ENCODE results near the gene UGT1A7.

GRCh38 chr2:233706720-233707119, 25.0 kb downstream of the UGT1A7 start:
- no peak for TF ChIP-seq CEBPB (IDR thresholded peaks at IDR 0.05)
- TF ChIP-seq, protein P1, sequence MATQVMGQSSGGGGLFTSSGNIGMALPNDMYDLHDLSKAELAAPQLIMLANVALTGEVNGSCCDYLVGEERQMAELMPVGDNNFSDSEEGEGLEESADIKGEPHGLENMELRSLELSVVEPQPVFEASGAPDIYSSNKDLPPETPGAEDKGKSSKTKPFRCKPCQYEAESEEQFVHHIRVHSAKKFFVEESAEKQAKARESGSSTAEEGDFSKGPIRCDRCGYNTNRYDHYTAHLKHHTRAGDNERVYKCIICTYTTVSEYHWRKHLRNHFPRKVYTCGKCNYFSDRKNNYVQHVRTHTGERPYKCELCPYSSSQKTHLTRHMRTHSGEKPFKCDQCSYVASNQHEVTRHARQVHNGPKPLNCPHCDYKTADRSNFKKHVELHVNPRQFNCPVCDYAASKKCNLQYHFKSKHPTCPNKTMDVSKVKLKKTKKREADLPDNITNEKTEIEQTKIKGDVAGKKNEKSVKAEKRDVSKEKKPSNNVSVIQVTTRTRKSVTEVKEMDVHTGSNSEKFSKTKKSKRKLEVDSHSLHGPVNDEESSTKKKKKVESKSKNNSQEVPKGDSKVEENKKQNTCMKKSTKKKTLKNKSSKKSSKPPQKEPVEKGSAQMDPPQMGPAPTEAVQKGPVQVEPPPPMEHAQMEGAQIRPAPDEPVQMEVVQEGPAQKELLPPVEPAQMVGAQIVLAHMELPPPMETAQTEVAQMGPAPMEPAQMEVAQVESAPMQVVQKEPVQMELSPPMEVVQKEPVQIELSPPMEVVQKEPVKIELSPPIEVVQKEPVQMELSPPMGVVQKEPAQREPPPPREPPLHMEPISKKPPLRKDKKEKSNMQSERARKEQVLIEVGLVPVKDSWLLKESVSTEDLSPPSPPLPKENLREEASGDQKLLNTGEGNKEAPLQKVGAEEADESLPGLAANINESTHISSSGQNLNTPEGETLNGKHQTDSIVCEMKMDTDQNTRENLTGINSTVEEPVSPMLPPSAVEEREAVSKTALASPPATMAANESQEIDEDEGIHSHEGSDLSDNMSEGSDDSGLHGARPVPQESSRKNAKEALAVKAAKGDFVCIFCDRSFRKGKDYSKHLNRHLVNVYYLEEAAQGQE (IDR thresholded peaks at IDR 0.05; ENCODE audit: low read depth), result no peak
- no peak for TF ChIP-seq EP300 (IDR thresholded peaks at IDR 0.05; ENCODE audit: borderline replicate concordance)
- TF ChIP-seq TAF1 (IDR thresholded peaks at IDR 0.05; ENCODE audit: low read depth), result no peak
- TF ChIP-seq YY1 (IDR thresholded peaks at IDR 0.05; ENCODE audit: low read depth), result no peak
- no peak for TF ChIP-seq NFIC (IDR thresholded peaks at IDR 0.05)
- TF ChIP-seq, protein P2, sequence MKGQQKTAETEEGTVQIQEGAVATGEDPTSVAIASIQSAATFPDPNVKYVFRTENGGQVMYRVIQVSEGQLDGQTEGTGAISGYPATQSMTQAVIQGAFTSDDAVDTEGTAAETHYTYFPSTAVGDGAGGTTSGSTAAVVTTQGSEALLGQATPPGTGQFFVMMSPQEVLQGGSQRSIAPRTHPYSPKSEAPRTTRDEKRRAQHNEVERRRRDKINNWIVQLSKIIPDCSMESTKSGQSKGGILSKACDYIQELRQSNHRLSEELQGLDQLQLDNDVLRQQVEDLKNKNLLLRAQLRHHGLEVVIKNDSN (IDR thresholded peaks at IDR 0.05), result no peak
- no peak for TF ChIP-seq TCF12 (IDR thresholded peaks at IDR 0.05; ENCODE audit: low read depth)
